C4-2B (cell line): ENCODE measurements around the gene KRABD2.

Experiments used
- ZFX ChIP-seq: fragments of 450-650 bp; IDR thresholded peaks from 2 replicates; pipeline ENCODE4 v1.6.1; 2017
- TF ChIP-seq, protein P1 (sequence below): fragments of 450-650 bp; conservative IDR thresholded peaks from 2 replicates; pipeline ENCODE4 v1.5.1; 2017; ENCODE audit warnings: mild to moderate bottlenecking

GRCh38 chr17:8357910-8358309 is 18.6 kb downstream of the KRABD2 start:
- TF ChIP-seq, protein P1, sequence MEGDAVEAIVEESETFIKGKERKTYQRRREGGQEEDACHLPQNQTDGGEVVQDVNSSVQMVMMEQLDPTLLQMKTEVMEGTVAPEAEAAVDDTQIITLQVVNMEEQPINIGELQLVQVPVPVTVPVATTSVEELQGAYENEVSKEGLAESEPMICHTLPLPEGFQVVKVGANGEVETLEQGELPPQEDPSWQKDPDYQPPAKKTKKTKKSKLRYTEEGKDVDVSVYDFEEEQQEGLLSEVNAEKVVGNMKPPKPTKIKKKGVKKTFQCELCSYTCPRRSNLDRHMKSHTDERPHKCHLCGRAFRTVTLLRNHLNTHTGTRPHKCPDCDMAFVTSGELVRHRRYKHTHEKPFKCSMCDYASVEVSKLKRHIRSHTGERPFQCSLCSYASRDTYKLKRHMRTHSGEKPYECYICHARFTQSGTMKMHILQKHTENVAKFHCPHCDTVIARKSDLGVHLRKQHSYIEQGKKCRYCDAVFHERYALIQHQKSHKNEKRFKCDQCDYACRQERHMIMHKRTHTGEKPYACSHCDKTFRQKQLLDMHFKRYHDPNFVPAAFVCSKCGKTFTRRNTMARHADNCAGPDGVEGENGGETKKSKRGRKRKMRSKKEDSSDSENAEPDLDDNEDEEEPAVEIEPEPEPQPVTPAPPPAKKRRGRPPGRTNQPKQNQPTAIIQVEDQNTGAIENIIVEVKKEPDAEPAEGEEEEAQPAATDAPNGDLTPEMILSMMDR, result no peak
- TF ChIP-seq ZFX, result no peak
